GM12878 (cell line): Measurements from ENCODE around the gene TMEM140.

Source experiments
- BCL11A ChIP-seq: IDR thresholded peaks from 2 replicates; pipeline ENCODE4 v1.6.1; 2011; ENCODE audit warnings: low read depth, low read length
- BMI1 ChIP-seq: fragments of 450-650 bp; IDR thresholded peaks from 2 replicates; pipeline ENCODE4 v1.6.1; 2016; ENCODE audit warnings: mild to moderate bottlenecking, moderate library complexity, borderline replicate concordance
- CEBPB ChIP-seq, 2 experiments: fragments of 150-350 bp in 1 of 2; IDR thresholded peaks; 2 replicates each; pipeline ENCODE4 v1.6.1; 2012 to 2014; ENCODE audit warnings: low read depth in 2 of 2, low read length in 2 of 2, borderline replicate concordance in 1 of 2, inconsistent platforms in 1 of 2
- CTCF ChIP-seq, 3 experiments: IDR thresholded peaks in 2 of 3; conservative IDR thresholded peaks in 1 of 3; 2 replicates each; pipeline ENCODE4 v1.5.1; 2011; ENCODE audit warnings: low read depth in 3 of 3, low read length in 3 of 3, mild to moderate bottlenecking in 3 of 3, control low read depth in 2 of 3, moderate library complexity in 2 of 3, inconsistent platforms in 1 of 3, mixed read lengths in 1 of 3; ENCODE audit not compliant: control insufficient read depth in 2 of 3, insufficient read depth in 1 of 3; ENCODE audit errors: extremely low read depth in 1 of 3
- EED ChIP-seq: sonication (generic); IDR thresholded peaks from 2 replicates; pipeline ENCODE4 v1.6.1; 2016; ENCODE audit warnings: antibody characterized with exemption, low read depth
- HDAC2 ChIP-seq: fragments of 200-600 bp; sonication (generic); IDR thresholded peaks from 2 replicates; pipeline ENCODE4 v1.6.1; 2017
- NKRF ChIP-seq: fragments of 450-650 bp; conservative IDR thresholded peaks from 2 replicates; pipeline ENCODE4 v1.6.1; 2017; ENCODE audit warnings: mild to moderate bottlenecking, moderate library complexity
- NRF1 ChIP-seq: conservative IDR thresholded peaks from 2 replicates; pipeline ENCODE4 v1.6.1; 2011; ENCODE audit warnings: mild to moderate bottlenecking, low read depth, low read length, improper control_type of control experiment
- PBX3 ChIP-seq: IDR thresholded peaks from 2 replicates; pipeline ENCODE4 v1.6.1; 2011; ENCODE audit warnings: mild to moderate bottlenecking, low read depth, low read length, moderate library complexity; ENCODE audit not compliant: insufficient replicate concordance
- POLR2A ChIP-seq: IDR thresholded peaks from 2 replicates; pipeline ENCODE4 v1.6.1; 2011; ENCODE audit warnings: low read depth, mild to moderate bottlenecking, low read length
- SREBF2 ChIP-seq: IDR thresholded peaks from 2 replicates; pipeline ENCODE4 v1.6.1; 2012; ENCODE audit warnings: mild to moderate bottlenecking, low read length
- SUZ12 ChIP-seq: fragments of 200-600 bp; sonication (generic); IDR thresholded peaks from one replicate; pipeline ENCODE4 v1.6.1; 2018; ENCODE audit warnings: antibody characterized with exemption, mild to moderate bottlenecking; ENCODE audit not compliant: unreplicated experiment

- TF ChIP-seq CTCF (IDR thresholded peaks at IDR 0.05 in 2 of 3, conservative IDR thresholded peaks at IDR 0.05 in 1 of 3; ENCODE audit: control insufficient read depth in 2 of 3, extremely low read depth in 1 of 3, insufficient read depth in 1 of 3, low read depth in 3 of 3, low read length in 3 of 3), result no peak
- TF ChIP-seq SREBF2, result no peak
- no peak for TF ChIP-seq EED
- no peak for TF ChIP-seq CEBPB (IDR thresholded peaks at IDR 0.05; ENCODE audit: borderline replicate concordance in 1 of 2, low read depth in 2 of 2, low read length in 2 of 2)
- no peak for TF ChIP-seq BCL11A
- no peak for TF ChIP-seq POLR2A
- TF ChIP-seq PBX3, result no peak
- TF ChIP-seq BMI1, result no peak
- no peak for TF ChIP-seq NRF1
- no peak for TF ChIP-seq SUZ12
- TF ChIP-seq NKRF, result no peak
- TF ChIP-seq HDAC2, result no peak
Observed at GRCh38 chr7:135200821-135201331, 53.0 kb downstream of the TMEM140 start.
